ENCODE data around the gene BTBD9.

The BTBD9 gene

DNA sequence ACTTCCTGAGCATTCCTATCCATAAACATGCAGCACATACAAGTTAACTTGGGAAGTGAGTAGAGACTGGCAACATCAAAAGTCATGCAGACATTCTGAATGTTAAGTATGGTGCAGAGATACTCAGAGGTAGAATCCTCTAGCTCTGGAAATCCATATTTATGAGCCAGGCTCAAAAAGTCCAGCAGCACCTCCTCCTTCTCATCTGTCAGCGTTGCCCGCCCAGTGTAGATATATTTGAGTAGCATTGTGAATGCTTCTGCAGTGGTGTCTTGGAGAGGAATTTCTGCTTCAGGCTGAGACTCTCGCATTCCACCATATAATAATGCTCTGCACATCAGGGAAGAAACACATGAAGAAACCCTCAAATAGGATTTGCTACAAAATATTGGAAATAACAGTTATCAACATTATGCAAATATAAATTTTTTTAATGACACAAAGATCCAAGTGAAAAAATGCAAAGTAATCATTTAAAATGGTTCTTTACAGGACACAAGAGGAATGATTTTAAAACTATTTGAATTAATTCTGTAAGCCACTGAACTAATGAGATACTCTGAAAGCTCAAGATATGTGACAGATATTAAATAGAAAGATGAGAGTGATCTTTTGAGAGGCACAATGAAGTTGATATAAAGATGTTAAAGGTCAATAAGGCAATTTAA, 45.6 kb downstream of the BTBD9 start:
- TF ChIP-seq, protein P1, sequence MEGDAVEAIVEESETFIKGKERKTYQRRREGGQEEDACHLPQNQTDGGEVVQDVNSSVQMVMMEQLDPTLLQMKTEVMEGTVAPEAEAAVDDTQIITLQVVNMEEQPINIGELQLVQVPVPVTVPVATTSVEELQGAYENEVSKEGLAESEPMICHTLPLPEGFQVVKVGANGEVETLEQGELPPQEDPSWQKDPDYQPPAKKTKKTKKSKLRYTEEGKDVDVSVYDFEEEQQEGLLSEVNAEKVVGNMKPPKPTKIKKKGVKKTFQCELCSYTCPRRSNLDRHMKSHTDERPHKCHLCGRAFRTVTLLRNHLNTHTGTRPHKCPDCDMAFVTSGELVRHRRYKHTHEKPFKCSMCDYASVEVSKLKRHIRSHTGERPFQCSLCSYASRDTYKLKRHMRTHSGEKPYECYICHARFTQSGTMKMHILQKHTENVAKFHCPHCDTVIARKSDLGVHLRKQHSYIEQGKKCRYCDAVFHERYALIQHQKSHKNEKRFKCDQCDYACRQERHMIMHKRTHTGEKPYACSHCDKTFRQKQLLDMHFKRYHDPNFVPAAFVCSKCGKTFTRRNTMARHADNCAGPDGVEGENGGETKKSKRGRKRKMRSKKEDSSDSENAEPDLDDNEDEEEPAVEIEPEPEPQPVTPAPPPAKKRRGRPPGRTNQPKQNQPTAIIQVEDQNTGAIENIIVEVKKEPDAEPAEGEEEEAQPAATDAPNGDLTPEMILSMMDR (IDR thresholded peaks at IDR 0.05; ENCODE audit: low read depth, low read length), result no peak
- DNase-seq, result no peak
- H3K4me3 ChIP-seq (ENCODE audit: low read depth, low read length), result no peak overlapping the region
- no peaks in the 10 kb centered on the region; the same call in 1 of the 2 replicates for H3K36me3 ChIP-seq
- H3K27me3 ChIP-seq, result no peaks in the 10 kb centered on the region
- no peaks in the 10 kb centered on the region; the same call in 1 of the 2 replicates for H3K4me1 ChIP-seq
- H3K9me3 ChIP-seq, result no peaks in the 10 kb centered on the region

- no peak for DNase-seq
- Histone ChIP-seq H3K4me3 (ENCODE audit: low read depth, low read length) (no peak overlapping the region), H3K27me3 (no peaks in the 10 kb centered on the region), H3K9me3 (no peaks in the 10 kb centered on the region), H3K36me3 (no peaks in the 10 kb centered on the region; the same call in 1 of the 2 replicates), H3K4me1 (peaks cover 4% of the 10 kb centered on the region)
- TF ChIP-seq, protein P1 (IDR thresholded peaks at IDR 0.05; ENCODE audit: low read depth, low read length), result no peak
These were observed 46.3 kb downstream of the BTBD9 start for GRCh38 chr6:38593409-38593808.

GRCh38 chr6:38591439-38591838, 48.3 kb downstream of the BTBD9 start:
- H3K9me3 ChIP-seq, result no peaks in the 10 kb centered on the region
- H3K27me3 ChIP-seq, result no peaks in the 10 kb centered on the region
- H3K4me1 ChIP-seq, result peaks cover 10% of the 10 kb centered on the region
- H3K4me3 ChIP-seq (ENCODE audit: low read depth, low read length), result no peak overlapping the region
- DNase-seq, result no peak
- H3K36me3 ChIP-seq, result no peaks in the 10 kb centered on the region; the same call in 1 of the 2 replicates
- TF ChIP-seq, protein P1 (IDR thresholded peaks at IDR 0.05; ENCODE audit: low read depth, low read length), result no peak

DNA sequence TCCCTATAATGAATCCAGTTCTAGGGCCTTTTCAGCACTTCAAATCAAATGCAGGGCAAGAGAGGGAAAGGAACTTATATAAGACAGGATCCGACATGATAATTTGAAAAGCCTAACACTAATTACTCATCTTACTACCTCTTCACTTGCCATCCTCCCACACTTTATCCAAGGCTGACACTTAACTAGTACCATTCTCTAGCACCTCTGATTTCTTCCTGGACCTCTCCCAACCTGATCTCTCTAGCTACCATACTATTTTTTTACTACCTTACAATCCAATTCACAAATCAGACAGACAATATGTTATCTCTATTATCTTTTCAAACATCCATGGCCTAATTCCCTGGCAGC, 50.4 kb downstream of the BTBD9 start:
- H3K36me3 ChIP-seq, result no peaks in the 10 kb centered on the region; the same call in 1 of the 2 replicates
- peaks cover 10% of the 10 kb centered on the region for H3K4me1 ChIP-seq
- no peaks in the 10 kb centered on the region for H3K9me3 ChIP-seq
- DNase-seq, result no peak
- TF ChIP-seq, protein P1 (IDR thresholded peaks at IDR 0.05; ENCODE audit: low read depth, low read length), result no peak
- no peak overlapping the region for H3K4me3 ChIP-seq (ENCODE audit: low read depth, low read length)
- H3K27me3 ChIP-seq, result no peaks in the 10 kb centered on the region

- H3K4me3 ChIP-seq (ENCODE audit: low read depth, low read length), result no peak overlapping the region
- H3K27me3 ChIP-seq, result no peaks in the 10 kb centered on the region
- TF ChIP-seq, protein P1 (IDR thresholded peaks at IDR 0.05; ENCODE audit: low read depth, low read length), result no peak
- no peaks in the 10 kb centered on the region; the same call in 1 of the 2 replicates for H3K36me3 ChIP-seq
- no peaks in the 10 kb centered on the region for H3K9me3 ChIP-seq
- DNase-seq, result no peak
- peaks cover 10% of the 10 kb centered on the region for H3K4me1 ChIP-seq
These were observed 50.9 kb downstream of the BTBD9 start for GRCh38 chr6:38588631-38589366.
